Measurements from ENCODE around the gene ZNF157.

The ZNF157 gene

GRCh38 chrX:47458528-47458927, 88.2 kb downstream of the ZNF157 start:
- TF ChIP-seq CTCF (IDR thresholded peaks at IDR 0.05; ENCODE audit: low read depth, low read length, missing control alignments) = no peak
- DNase-seq (ENCODE audit: low read depth) = no peak
- H3K4me3 ChIP-seq (ENCODE audit: low read depth, low read length) = no peak overlapping the region
- in situ Hi-C loops (cut with HindIII; ENCODE audit: low sequenced_read_pairs) = no loop called here

- no peak overlapping the region for H3K4me3 ChIP-seq (ENCODE audit: low read depth, low read length)
- TF ChIP-seq CTCF (IDR thresholded peaks at IDR 0.05; ENCODE audit: low read depth, low read length, missing control alignments) = no peak
- no peak for DNase-seq (ENCODE audit: low read depth)
- in situ Hi-C loops (cut with HindIII; ENCODE audit: low sequenced_read_pairs) = no loop called here
These were observed 90.2 kb downstream of the ZNF157 start for GRCh38 chrX:47460561-47460960.

Measured in astrocyte of the cerebellum (primary cell).